HT-29 (cell line): ENCODE measurements around the gene RHBDD2. TPM values are rescaled to one million over a fixed set of nuclear protein-coding genes. Genes with fewer than 3 reads are reported as not detected.
"Not testable (repeated sequence)": the region's sequence is repeated elsewhere in the genome, so short reads cannot be mapped to it uniquely, and the experiment has no call there.

ENCODE experiments used
- DNase-seq: peaks from one replicate; pipeline ENCODE4 v3.0.0-alpha.2; 2015; ENCODE audit warnings: low spot score
- total RNA-seq: library from RNA; depleted of rRNA; stranded (reverse); fragments of >200 nt; shearing (Covaris generic); gene quantifications from 2 replicates; pipeline ENCODE4 v1.2.3, GENCODE V29; 2014

Gene RHBDD2
- total RNA-seq, 1 experiment from 2014 or later, result 58.7 TPM

DNA sequence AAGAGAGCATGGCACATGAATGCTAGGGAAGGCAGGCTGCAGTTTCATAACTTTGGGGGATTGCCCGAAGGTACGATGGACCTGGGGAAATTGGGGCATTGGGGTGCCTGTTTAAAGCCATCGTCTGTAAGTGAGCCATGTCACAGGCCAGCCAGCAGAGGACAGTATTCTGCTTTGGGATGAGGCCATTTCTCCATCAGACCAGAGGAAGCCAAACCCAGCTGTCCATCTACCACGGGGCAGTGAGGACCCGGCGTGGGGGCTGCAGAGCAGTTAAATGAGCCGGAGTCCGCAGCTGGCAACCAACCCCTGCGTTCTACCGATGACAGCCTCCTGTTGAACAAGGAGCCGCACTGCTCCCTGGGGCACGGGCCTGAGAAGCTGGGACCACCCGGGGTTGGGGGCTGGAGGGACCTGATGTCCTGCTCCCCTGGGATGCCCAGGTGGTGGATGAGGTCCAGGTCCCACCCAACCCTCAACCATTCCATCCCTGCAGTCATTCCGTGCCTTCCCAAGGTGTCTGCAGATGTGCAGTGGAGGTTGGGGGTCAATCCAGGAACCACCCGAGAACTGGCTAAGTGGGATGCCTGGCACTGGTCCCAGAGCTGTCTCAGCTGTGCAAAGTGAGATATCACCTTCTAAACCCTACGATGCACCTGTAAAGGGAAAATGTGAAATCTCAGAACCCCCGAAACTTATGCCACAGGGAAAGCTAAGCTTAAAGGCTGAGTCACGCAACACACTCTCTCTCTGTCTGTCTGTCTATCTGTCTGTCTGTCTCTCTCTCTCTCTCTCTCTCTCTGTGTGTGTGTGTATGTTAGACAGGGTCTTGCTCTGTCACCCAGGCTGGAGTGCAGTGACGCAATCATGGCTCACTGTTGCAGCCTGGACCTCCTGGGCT is 12.1 kb upstream of the RHBDD2 start:
- DNase-seq, result peak; percentile 71

DNA sequence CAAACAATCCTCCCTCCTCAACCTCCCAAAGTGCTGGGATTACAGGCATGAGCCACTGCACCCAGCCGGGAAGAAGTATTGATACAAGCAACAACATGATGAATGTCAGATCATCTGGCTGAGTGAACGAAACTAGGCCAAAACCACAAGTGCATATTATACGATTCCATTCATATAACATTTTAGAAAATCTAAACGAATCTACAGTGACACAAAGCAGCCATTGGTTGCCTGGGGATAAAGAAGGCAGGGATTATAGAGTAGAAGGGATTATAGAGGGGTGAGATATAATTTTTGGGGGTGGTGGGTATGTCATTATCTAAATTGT is 11.5 kb upstream of the RHBDD2 start:
- no peak for DNase-seq

DNA sequence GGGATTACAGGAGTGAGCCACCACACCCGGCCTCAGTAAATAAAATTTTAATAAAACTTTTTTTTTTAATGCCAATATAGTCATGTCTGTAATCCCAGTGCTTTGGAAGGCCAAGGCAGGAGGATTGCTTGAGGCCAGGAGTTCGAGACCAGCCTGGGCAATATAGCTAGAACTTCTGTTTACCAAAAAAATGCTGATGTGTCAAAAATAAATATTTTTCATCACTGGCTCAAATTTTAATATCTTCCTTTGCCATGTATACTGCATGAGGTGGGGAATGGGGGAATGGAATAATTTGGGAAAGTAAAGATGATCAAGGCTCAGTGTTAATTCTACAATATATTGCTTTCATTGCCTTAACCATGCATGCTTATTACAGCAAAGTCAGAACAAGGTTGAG is 10.7 kb upstream of the RHBDD2 start:
- DNase-seq, result no peak

DNA sequence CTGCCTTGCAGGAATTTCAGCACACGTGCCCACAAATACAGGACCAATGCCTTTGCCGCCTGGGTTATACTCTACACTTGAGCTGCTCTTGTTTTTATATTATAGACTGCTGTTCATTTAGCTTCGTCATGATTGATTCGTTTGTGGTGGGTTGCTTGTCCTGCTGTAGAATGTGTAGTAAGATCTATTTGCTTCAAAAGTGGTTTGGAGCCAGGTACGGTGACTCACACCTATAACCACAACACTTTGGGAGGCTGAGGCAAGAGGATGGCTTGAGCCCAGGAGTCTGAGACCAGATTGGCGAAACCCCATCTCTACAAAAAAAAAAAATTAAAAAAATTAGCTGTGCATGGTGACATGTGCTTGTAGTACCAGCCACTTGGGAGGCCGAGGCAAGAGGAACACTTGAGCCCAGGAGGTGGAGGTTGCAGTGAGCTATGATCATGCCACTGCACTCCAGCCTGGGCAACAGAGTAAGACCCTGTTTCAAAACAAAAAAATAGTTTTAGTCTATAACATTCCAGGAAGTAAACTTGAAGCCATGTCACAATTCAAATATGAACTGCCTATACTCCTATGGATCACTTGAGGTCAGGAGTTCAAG is 9.0 kb upstream of the RHBDD2 start:
- no peak for DNase-seq

DNA sequence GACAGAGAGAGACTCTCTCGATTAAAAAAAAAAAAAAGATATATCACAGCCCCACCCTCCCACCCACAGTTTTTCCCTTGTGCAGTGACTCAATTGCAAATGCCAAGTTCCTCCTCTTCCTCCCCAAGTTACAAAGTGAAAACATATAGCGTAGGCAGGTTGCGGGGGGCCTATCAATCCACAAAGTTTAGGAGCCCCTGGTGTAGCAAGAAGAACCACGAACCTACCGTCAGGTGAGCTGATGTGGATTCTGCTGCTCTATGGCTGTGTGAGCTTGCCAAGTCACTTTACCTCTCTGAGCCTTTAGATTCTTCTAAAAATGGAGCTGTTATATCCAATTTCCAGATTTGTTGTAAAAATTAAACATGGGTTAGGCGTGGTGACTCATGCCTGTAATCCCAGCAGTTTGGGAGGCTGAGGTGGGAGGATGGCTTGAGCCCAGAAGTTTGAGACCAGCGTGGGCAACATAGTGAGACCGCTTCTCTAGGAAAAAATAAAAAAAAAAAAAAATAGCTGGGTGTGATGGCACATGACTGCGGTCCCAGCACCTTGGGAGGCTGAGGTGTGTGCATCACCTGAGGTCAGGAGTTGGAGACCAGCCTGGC is 8.2 kb upstream of the RHBDD2 start:
- no peak for DNase-seq

DNA sequence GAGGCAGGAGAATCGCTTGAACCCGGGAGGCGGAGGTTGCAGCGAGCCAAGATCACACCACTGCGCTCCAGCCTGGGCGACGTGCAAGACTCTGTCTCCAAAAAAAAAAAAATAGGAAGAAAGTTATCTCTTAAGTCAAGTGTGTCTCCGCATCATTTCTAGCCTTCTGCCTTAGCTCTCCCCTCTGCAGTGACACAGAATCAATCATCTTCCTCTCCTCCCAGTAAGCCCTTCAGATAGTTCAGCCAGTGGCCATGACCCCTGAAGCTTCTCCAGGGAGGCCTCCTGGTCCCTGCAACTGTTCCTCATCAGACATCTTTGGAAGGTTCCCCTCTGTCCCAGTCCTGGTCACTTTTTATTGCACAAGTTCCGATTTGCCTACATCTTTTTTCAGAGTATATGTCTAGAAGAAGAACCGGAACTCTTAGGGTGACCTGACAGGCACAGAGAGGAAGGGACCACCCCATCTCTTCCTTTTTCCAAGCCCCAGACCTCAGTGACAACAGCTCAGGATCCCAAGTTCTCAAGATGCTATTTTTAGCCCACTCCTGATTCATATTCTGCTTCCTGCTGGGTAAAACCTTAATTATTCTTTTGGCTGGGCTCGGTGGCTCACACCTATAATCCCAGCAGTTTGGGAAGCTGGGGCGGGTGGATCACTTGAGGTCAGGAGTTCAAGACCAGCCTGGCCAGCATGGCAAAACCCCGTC is 6.6 kb upstream of the RHBDD2 start:
- DNase-seq, result no peak

DNA sequence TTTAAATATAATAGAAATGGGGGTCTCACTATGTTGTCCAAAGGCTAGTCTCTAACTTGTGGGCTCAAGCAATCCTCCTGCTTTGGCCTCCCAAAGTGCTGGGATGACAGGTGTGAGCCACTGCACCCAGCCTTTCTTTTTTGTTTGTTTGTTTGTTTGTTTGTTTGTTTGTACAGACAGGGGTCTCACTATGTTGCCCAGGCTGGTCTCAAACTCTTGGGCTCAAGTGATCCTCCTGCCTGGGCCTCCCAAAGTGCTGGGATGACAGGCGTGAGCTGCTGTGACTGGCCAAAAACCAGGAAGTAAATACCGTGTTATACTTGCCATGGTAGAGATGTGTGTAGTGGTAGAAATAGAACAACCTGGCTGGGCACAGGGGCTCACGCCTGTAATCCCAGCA is 4.7 kb upstream of the RHBDD2 start:
- not testable (repeated sequence) for DNase-seq

DNA sequence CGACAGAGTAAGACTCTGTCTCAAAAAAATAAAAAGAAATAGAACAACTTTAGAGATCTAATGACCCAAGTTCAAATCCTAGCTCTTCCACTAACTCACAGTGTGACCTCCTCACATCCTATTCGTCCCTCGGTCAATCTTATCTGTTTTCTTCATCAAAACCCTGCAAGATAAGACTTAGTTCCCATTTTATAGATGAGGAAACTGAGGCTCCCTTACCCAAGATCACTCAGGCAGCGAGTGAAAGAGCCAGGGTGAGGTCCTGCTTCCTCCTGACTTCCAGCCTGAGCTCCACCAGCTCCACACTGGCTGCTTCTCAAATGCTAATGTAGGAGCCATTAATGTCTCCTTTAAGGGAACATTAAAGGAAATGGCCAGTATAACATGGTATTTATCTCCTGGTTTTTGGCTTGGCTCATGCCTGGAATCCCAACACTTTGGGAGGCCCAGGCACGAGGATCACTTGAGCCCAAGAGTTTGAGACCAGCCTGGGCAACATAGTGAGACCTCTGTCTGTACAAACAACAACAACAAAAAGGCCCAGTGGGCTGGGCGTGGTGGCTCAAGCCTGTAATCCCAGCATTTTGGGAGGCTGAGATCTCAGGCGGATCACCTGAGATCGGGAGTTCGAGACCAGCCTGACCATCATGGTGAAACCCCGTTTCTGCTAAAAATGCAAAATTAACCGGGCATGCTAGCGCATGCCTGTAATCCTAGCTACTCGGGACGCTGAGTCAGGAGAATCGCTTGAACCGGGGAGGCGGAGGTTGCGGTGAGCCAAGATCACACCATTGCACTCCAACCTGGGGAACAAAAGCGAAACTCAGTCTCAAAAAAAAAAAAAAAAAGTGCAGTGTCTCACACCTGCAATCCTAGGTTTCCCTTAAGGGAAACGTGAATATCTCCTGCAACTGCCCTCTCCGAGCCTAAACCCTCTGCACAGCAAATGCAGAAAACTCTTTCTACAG is 3.4 kb upstream of the RHBDD2 start:
- no peak for DNase-seq

DNA sequence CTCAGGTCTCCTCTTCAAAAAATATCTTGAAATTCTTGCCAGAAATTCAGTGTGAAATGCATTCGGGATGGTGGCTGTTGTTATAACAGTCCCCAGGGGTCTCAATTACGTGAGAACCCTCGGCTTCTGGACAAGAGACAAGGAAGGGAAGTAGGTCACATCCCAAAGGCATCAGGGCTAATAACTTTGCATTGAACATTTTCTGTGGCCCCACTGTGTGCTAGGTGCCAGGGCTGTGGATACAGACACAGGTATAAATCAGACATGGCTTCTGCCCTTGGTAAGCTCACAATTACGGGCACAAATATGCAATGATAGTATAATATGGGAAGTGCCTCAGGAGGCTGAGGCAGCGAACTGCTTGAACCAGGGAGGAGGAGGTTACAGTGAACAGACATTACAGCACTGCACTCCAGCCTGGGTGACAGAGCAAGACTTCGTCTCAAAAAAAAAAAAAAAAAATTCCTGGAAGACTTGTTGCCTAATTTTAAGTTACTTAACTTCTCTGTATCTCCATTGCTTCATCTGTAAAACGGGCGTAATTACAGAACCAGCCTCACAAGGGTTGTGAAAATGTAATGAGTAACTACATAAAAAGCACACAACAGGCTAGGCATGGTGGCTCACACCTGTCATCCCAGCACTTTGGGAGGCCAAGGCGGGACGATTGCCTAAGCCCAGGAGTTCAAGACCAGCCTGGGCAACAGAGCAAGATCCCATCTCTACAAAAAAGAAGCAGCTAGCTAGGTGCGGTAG is 2.5 kb upstream of the RHBDD2 start:
- no peak for DNase-seq

DNA sequence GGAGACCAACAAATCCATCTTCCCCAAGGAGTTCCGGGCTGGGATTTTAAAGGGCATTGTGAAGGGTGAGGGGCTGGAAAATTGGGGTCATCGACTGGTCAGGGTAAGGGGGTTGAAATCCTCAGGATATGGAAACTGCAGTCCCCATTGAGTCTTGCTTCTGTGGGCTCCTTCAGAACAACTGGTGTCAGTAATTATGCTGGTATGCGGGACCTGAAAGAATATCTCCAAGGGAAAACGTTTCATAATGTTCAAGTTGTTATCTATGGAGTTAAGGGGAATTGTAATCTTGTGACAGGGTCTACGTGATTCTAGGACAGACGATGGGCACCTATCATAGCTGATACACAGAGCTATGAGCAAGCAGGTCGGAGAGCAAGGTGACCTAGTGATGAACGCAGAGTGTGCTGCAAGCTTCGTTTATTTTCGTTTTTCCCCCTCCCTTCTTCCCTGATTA is 494 bp upstream of the RHBDD2 start:
- DNase-seq, result no peak

DNA sequence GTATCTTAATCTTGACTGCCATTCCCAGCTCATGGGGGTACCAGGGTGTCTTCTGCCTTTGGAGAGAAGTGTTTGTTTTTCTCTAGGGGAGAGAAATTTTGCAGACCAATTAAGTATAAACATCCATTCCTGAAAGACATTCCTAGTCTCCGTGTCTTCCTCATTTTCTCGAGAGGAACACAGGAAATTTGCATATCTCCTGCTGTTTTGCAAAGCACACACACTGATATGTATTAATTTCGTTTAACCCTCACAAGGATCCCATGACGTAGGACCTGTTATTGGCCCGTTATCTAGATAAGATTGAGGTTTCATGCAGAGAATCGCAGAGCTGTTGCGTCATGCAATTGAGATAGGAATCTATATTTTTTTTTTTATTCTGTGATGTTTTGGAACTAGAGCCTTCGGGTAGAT is 944 bp downstream of the RHBDD2 start:
- peak; percentile 14 for DNase-seq

DNA sequence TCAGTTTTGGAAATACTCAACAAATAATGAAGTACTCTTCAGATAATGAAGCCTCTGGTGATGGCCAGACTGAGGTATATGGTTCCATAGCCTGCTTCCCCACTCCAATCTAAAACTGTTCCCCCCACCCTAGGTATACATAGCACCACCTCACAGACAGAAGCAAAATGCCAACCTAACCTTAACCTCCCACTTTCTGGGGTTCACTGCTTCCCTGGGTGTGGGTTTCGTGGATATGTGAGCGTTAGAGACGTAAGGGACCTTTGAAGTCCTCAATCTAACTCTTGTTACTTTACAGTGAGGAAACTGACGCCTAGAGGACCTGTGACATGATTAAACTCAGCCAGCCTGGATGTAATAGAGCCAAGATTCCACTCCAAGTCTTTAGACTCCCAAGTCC is 1.4 kb downstream of the RHBDD2 start:
- no peak for DNase-seq

DNA sequence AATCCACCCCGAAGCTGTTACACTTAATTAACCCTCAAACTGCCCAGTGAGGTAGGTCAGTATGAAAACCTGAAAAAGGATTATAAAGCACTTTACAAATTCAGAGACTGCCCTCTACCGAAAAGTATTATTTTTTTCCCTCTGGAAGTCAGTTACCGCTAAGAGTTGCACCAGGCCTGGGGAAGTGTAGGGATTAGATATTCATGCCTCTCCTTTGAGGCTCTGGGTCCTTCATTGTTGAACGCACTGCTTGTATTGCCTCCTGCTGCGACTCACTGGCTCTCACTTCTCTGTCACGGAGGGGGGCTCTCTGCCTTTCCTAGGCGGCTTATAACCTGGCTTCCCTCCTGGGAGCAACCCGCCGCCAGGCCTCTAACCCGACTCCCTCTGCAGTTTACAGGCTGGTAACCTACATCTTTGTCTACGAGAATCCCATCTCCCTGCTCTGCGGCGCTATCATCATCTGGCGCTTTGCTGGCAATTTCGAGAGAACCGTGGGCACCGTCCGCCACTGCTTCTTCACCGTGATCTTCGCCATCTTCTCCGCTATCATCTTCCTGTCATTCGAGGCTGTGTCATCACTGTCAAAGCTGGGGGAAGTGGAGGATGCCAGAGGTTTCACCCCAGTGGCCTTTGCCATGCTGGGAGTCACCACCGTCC is 2.7 kb downstream of the RHBDD2 start:
- no peak for DNase-seq

DNA sequence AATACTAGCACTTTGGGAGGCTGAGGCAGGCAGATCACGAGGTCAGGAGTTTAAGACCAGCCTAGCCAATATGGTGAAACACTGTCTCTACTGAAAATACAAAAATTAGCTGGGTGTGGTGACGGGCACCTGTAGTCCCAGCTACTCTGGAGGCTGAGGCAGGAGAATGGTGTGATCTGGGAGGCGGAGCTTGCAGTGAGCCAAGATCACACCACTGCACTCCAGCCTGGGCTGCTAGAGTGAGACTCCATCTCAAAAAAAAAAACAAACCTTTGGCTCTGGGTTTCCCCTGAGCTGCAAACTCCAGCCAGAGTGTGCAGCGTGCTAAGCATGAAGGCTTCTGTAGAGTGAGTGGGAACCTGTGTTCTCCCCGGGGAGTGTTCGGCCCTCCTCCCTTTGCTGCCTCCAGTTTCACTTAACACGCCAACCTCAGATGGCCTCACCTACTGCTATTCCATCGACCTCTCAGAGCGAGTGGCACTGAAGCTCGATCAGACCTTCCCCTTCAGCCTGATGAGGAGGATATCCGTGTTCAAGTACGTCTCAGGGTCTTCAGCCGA is 4.5 kb downstream of the RHBDD2 start:
- not testable (repeated sequence) for DNase-seq

DNA sequence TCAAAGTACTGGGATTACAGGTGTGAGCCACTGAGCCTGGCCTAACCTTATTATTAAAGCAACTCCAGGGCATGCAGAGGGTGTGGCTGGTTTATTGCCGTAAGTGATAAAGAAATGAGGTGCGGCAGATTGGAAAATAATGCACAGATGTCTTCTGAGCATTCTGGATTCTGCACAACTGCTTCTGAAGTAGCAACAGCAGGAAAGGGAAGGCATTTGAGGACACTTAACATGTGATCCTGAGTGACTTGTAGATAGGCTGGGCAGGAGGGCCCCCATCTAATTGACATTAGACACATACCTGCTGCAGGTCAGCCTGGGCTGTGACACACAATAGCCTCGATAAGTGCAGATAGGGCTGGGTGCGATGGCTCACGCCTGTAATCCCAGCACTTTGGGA is 5.6 kb downstream of the RHBDD2 start:
- no peak for DNase-seq

DNA sequence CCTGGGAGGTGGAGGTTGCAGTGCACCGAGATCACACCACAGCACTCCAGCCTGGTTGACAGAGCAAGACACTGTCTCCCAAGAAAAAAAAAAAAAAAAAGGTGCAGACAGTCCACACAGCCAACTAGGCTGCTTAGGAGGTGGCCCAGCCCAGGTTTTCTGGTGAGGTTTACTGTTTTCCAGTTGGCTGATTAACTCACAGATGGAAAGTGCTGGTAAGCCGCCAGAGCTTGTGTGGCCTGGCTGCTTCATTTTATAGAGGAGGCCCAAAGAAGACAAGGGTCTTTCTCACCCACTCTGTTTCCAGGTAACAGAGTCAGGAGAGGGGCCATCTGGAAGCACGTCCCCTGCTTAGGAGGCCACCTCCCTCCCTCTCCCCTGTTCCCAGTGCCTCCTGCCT is 6.2 kb downstream of the RHBDD2 start:
- DNase-seq, result no peak

DNA sequence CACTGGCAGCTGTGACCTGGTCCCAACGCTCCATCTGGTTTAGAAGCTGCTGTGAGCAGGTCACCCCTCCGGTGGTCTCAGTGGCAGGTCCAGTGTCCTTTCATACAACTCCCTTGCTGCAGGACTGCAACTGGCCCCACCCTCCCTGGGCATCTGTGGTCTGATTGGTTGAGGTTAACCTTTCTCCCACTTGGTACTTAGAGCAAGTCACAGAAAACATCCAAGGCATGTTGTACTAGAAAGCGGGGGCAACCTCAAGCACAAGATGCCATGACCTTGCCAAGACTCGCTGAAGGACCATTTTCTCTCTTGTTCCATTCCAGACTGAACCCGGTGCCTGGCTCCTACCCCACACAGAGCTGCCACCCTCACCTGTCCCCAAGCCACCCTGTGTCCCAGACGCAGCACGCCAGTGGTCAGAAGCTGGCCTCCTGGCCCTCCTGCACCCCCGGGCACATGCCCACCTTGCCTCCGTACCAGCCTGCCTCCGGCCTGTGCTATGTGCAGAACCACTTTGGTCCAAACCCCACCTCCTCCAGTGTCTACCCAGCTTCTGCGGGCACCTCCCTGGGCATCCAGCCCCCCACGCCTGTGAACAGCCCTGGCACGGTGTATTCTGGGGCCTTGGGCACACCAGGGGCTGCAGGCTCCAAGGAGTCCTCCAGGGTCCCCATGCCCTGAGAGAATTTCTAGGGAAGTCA is 9.0 kb downstream of the RHBDD2 start:
- DNase-seq, result no peak

DNA sequence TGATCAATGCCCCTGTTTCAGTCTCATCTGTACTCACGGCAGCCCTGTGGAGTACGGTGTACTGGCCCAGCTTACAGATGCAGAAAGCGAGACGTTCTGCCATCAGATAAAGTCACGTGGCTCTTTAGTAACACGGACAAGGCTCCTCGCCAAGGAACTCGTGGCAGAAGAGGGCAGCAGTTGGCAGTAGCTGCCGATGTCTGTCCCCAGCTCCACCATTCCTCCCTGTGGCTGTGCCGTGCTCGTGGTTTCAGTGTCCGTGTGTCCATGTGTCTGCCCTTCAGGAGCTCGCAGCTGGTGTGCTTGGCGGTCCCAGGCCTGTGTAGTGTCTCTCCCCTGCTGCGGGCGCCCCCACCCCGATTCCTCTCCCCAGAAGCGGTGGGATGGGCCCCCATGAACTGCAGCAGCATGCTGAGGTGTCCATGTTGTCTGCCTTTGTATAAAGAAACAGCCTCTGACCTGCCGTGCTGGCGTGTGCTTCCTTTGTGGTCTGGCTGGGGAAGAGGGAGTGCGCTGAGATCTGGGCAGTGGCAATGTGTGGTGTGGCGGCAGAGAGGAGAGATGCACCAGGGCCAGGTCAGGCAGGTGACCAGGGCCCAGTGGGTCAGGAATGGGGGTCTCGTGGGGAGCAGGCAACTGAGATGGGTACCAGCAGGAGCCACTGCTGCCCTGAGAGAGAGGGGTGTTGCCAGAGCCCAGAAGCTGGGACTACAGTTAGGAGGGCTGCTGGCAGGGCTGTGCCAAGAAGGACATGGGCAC is 9.8 kb downstream of the RHBDD2 start:
- no peak for DNase-seq
